ENCODE data around the gene ATXN3L. TPM values are rescaled to one million over a fixed set of nuclear protein-coding genes. Genes with fewer than 3 reads are reported as not detected.

Gene ATXN3L
- total RNA-seq (2022) (not detected in 2 replicates), Bru-seq, nascent RNA (not detected), BruChase-seq, experiment 1, labeled RNA remaining after a 6-hour chase (not detected), BruChase-seq, experiment 2, labeled RNA remaining after a 2-hour chase (not detected)
- long read RNA-seq = 0 reads

GRCh38 chrX:13319953-13320352 is at the start of gene ATXN3L:
TSS of gene ATXN3L (minus strand) at chrX:13320053. CDS start at chrX:13319934, 119 bp downstream.
- H3K9me3 Mint-ChIP-seq (ENCODE audit: unreplicated experiment) = no peaks in the 10 kb centered on the region
- BruUV-seq (replicated peaks) = no TSS peak
- no peak within 1 kb of the TSS for H3K4me3 Mint-ChIP-seq (ENCODE audit: unreplicated experiment)
- H3K27ac Mint-ChIP-seq (ENCODE audit: low read depth, unreplicated experiment) = no peak within 1 kb of the TSS
- intact Hi-C loops (cut with micrococcal nuclease) = no loop called here
- H3K4me1 Mint-ChIP-seq (ENCODE audit: insufficient read depth, unreplicated experiment) = no peaks in the 10 kb centered on the region
- POLR2A ChIA-PET = no interaction called here
- DNase-seq (ENCODE audit: unreplicated experiment) = no peak
- H3K36me3 Mint-ChIP-seq (ENCODE audit: insufficient read depth, unreplicated experiment) = no peaks in the 10 kb centered on the region
- no peak for TF ChIP-seq CTCF (IDR thresholded peaks at IDR 0.05; ENCODE audit: unreplicated experiment)
- H3K27me3 Mint-ChIP-seq (ENCODE audit: insufficient read depth, unreplicated experiment) = peaks cover 38% of the 10 kb centered on the region
- CTCF ChIA-PET = no interaction called here

- Mint-ChIP-seq H3K27ac (ENCODE audit: low read depth, unreplicated experiment) (no peak overlapping the region), H3K4me3 (ENCODE audit: unreplicated experiment) (no peak overlapping the region), H3K4me1 (ENCODE audit: insufficient read depth, unreplicated experiment) (peaks cover 5% of the 10 kb centered on the region), H3K27me3 (ENCODE audit: insufficient read depth, unreplicated experiment) (peaks cover 49% of the 10 kb centered on the region), H3K36me3 (ENCODE audit: insufficient read depth, unreplicated experiment) (no peaks in the 10 kb centered on the region), H3K9me3 (ENCODE audit: unreplicated experiment) (no peaks in the 10 kb centered on the region)
- BruUV-seq (replicated peaks) = no TSS peak
- POLR2A ChIA-PET = interaction anchor here (0.8 kb wide), 1 partner anchor 17 kb away, joined by 3 read pairs; no protein-coding TSS in a partner anchor
- no peak for DNase-seq (ENCODE audit: unreplicated experiment)
- intact Hi-C loops (cut with micrococcal nuclease) = no loop called here
- CTCF ChIA-PET = interaction anchor here (0.8 kb wide), 1 partner anchor 423 kb away, joined by 3 read pairs; no protein-coding TSS in a partner anchor
- TF ChIP-seq CTCF (IDR thresholded peaks at IDR 0.05; ENCODE audit: unreplicated experiment) = no peak
These were observed 49.6 kb upstream of the ATXN3L start for GRCh38 chrX:13369256-13370030.

- H3K9me3 Mint-ChIP-seq (ENCODE audit: unreplicated experiment) = no peaks in the 10 kb centered on the region
- ChIA-PET CTCF (interaction anchor here (0.7 kb wide), 1 partner anchor 27 kb away, joined by 3 read pairs; no protein-coding TSS in a partner anchor), POLR2A (no interaction called here)
- TF ChIP-seq CTCF (IDR thresholded peaks at IDR 0.05; ENCODE audit: unreplicated experiment) = no peak
- DNase-seq (ENCODE audit: unreplicated experiment) = no peak
- BruUV-seq (replicated peaks) = no TSS peak
- intact Hi-C loops (cut with micrococcal nuclease) = no loop called here
- peaks cover 6% of the 10 kb centered on the region for H3K4me1 Mint-ChIP-seq (ENCODE audit: insufficient read depth, unreplicated experiment)
- H3K36me3 Mint-ChIP-seq (ENCODE audit: insufficient read depth, unreplicated experiment) = no peaks in the 10 kb centered on the region
- H3K4me3 Mint-ChIP-seq (ENCODE audit: unreplicated experiment) = no peak overlapping the region
- no peak overlapping the region for H3K27ac Mint-ChIP-seq (ENCODE audit: low read depth, unreplicated experiment)
- peaks cover 49% of the 10 kb centered on the region for H3K27me3 Mint-ChIP-seq (ENCODE audit: insufficient read depth, unreplicated experiment)
These were observed 48.1 kb upstream of the ATXN3L start for GRCh38 chrX:13367950-13368349.

- no peak overlapping the region for H3K4me3 Mint-ChIP-seq (ENCODE audit: unreplicated experiment)
- DNase-seq (ENCODE audit: unreplicated experiment) = no peak
- H3K27ac Mint-ChIP-seq (ENCODE audit: low read depth, unreplicated experiment) = no peak overlapping the region
- intact Hi-C loops (cut with micrococcal nuclease) = no loop called here
- H3K9me3 Mint-ChIP-seq (ENCODE audit: unreplicated experiment) = no peaks in the 10 kb centered on the region
- no TSS peak for BruUV-seq (replicated peaks)
- H3K4me1 Mint-ChIP-seq (ENCODE audit: insufficient read depth, unreplicated experiment) = peaks cover 6% of the 10 kb centered on the region
- CTCF ChIA-PET = interaction anchor here (0.7 to 0.8 kb wide), 2 partner anchors 121 to 1853 kb away, joined by 3 read pairs; no protein-coding TSS in a partner anchor
- peaks cover 43% of the 10 kb centered on the region for H3K27me3 Mint-ChIP-seq (ENCODE audit: insufficient read depth, unreplicated experiment)
- TF ChIP-seq CTCF (IDR thresholded peaks at IDR 0.05; ENCODE audit: unreplicated experiment) = no peak
- POLR2A ChIA-PET = interaction anchor here (0.8 kb wide), 2 partner anchors 9 to 14 kb away, joined by 3 read pairs; no protein-coding TSS in a partner anchor
- no peaks in the 10 kb centered on the region for H3K36me3 Mint-ChIP-seq (ENCODE audit: insufficient read depth, unreplicated experiment)
These were observed 46.8 kb upstream of the ATXN3L start for GRCh38 chrX:13366698-13367097.
